ENCODE data around the gene CCDC38.

Gene CCDC38

GRCh38 chr12:95882080-95882479, 60.3 kb downstream of the CCDC38 start:
- Histone ChIP-seq H4K91ac (ENCODE audit: low read depth, low read length, poor library complexity) (no peak overlapping the region), H4K8ac (ENCODE audit: low read depth, low read length) (no peak overlapping the region), H3K14ac (ENCODE audit: low read length) (no peak overlapping the region), H2BK12ac (ENCODE audit: low read length) (no peak overlapping the region), H3K9ac (ENCODE audit: low read depth, low read length, poor library complexity) (no peak overlapping the region), H3K9me3 (replicated peaks in 1 of 2; ENCODE audit: control insufficient read depth in 2 of 2, insufficient read depth in 1 of 2, low read depth in 1 of 2, low read length in 2 of 2) (peaks cover 2 to 8% of the 10 kb centered on the region in 2 donors), H3K27ac (replicated peaks; ENCODE audit: low read length) (no peak overlapping the region), H3K4me2 (ENCODE audit: insufficient read depth, low read length, poor library complexity, severe bottlenecking) (no peak overlapping the region), H3K23ac (ENCODE audit: low read depth, low read length, poor library complexity) (no peak overlapping the region), H3K27me3 (ENCODE audit: control insufficient read depth in 3 of 3, insufficient read depth in 3 of 3, low read depth in 1 of 3, low read length in 3 of 3) (no peaks in the 10 kb centered on the region), H3K4me1 (ENCODE audit: control insufficient read depth in 2 of 2, insufficient read depth in 1 of 2, low read depth in 1 of 2, low read length in 2 of 2) (no peaks in the 10 kb centered on the region), H2BK5ac (ENCODE audit: low read length) (no peak overlapping the region), H2BK120ac (ENCODE audit: low read depth, low read length) (no peak overlapping the region), H3K4ac (ENCODE audit: low read length) (no peak overlapping the region), H2AK5ac (ENCODE audit: low read depth, low read length) (no peak overlapping the region), H3K79me1 (ENCODE audit: low read depth, low read length) (no peaks in the 10 kb centered on the region), H3K18ac (ENCODE audit: low read length) (no peak overlapping the region), H2AFZ (ENCODE audit: low read length) (no peak overlapping the region), H3K4me3 (ENCODE audit: low read length in 2 of 2) (no peak overlapping the region), H2BK15ac (ENCODE audit: low read length) (no peak overlapping the region), H3K36me3 (replicated peaks in 1 of 2; ENCODE audit: control insufficient read depth in 2 of 2, insufficient read depth in 2 of 2, low read length in 2 of 2) (no peaks in the 10 kb centered on the region)
- 100% methylated on average over 1 of the region's 1 CpG; no CpG with 5 or more reads in 1 of the 2 donors for WGBS, 2 donors (ENCODE audit: extremely low coverage in 2 of 2, insufficient read length in 2 of 2, insufficient replicate concordance in 1 of 2)
- no peak for DNase-seq (ENCODE audit: low spot score)

GRCh38 chr12:95881331-95881955, 61.0 kb downstream of the CCDC38 start:
- H4K8ac ChIP-seq (ENCODE audit: low read depth, low read length): no peak overlapping the region
- H2BK5ac ChIP-seq (ENCODE audit: low read length): no peak overlapping the region
- no peak overlapping the region for H3K14ac ChIP-seq (ENCODE audit: low read length)
- H2AK5ac ChIP-seq (ENCODE audit: low read depth, low read length): no peak overlapping the region
- H3K4me1 ChIP-seq (ENCODE audit: control insufficient read depth in 2 of 2, insufficient read depth in 1 of 2, low read depth in 1 of 2, low read length in 2 of 2): no peaks in the 10 kb centered on the region
- H3K4ac ChIP-seq (ENCODE audit: low read length): no peak overlapping the region
- no peak overlapping the region for H3K4me3 ChIP-seq (ENCODE audit: low read length in 2 of 2)
- no peak overlapping the region for H3K27ac ChIP-seq (replicated peaks; ENCODE audit: low read length)
- H2BK120ac ChIP-seq (ENCODE audit: low read depth, low read length): no peak overlapping the region
- no peak overlapping the region for H2BK12ac ChIP-seq (ENCODE audit: low read length)
- H3K27me3 ChIP-seq (ENCODE audit: control insufficient read depth in 3 of 3, insufficient read depth in 3 of 3, low read depth in 1 of 3, low read length in 3 of 3): no peaks in the 10 kb centered on the region
- no peak for DNase-seq (ENCODE audit: low spot score)
- no CpG with 5 or more reads among the region's 3 CpGs for WGBS, 2 donors (ENCODE audit: extremely low coverage in 2 of 2, insufficient read length in 2 of 2, insufficient replicate concordance in 1 of 2)
- H3K23ac ChIP-seq (ENCODE audit: low read depth, low read length, poor library complexity): no peak overlapping the region
- no peaks in the 10 kb centered on the region for H3K79me1 ChIP-seq (ENCODE audit: low read depth, low read length)
- no peak overlapping the region for H3K18ac ChIP-seq (ENCODE audit: low read length)
- no peak overlapping the region for H3K9ac ChIP-seq (ENCODE audit: low read depth, low read length, poor library complexity)
- H3K4me2 ChIP-seq (ENCODE audit: insufficient read depth, low read length, poor library complexity, severe bottlenecking): no peak overlapping the region
- H3K36me3 ChIP-seq (replicated peaks in 1 of 2; ENCODE audit: control insufficient read depth in 2 of 2, insufficient read depth in 2 of 2, low read length in 2 of 2): no peaks in the 10 kb centered on the region
- H2AFZ ChIP-seq (ENCODE audit: low read length): no peak overlapping the region
- H4K91ac ChIP-seq (ENCODE audit: low read depth, low read length, poor library complexity): no peak overlapping the region
- H3K9me3 ChIP-seq (replicated peaks in 1 of 2; ENCODE audit: control insufficient read depth in 2 of 2, insufficient read depth in 1 of 2, low read depth in 1 of 2, low read length in 2 of 2): peaks cover 4 to 10% of the 10 kb centered on the region in 2 donors
- H2BK15ac ChIP-seq (ENCODE audit: low read length): no peak overlapping the region

GRCh38 chr12:95880895-95881294, 61.5 kb downstream of the CCDC38 start:
- H3K4me1 ChIP-seq (ENCODE audit: control insufficient read depth in 2 of 2, insufficient read depth in 1 of 2, low read depth in 1 of 2, low read length in 2 of 2): no peaks in the 10 kb centered on the region
- no peak overlapping the region for H3K4me2 ChIP-seq (ENCODE audit: insufficient read depth, low read length, poor library complexity, severe bottlenecking)
- H3K9ac ChIP-seq (ENCODE audit: low read depth, low read length, poor library complexity): no peak overlapping the region
- H2AK5ac ChIP-seq (ENCODE audit: low read depth, low read length): no peak overlapping the region
- H2BK15ac ChIP-seq (ENCODE audit: low read length): no peak overlapping the region
- H3K14ac ChIP-seq (ENCODE audit: low read length): no peak overlapping the region
- no peak overlapping the region for H4K91ac ChIP-seq (ENCODE audit: low read depth, low read length, poor library complexity)
- H2BK120ac ChIP-seq (ENCODE audit: low read depth, low read length): no peak overlapping the region
- no peak overlapping the region for H3K18ac ChIP-seq (ENCODE audit: low read length)
- no peak overlapping the region for H3K23ac ChIP-seq (ENCODE audit: low read depth, low read length, poor library complexity)
- H3K79me1 ChIP-seq (ENCODE audit: low read depth, low read length): no peaks in the 10 kb centered on the region
- H3K4ac ChIP-seq (ENCODE audit: low read length): no peak overlapping the region
- no peak overlapping the region for H3K4me3 ChIP-seq (ENCODE audit: low read length in 2 of 2)
- no peak overlapping the region for H2AFZ ChIP-seq (ENCODE audit: low read length)
- DNase-seq (ENCODE audit: low spot score): no peak
- WGBS, 2 donors (ENCODE audit: extremely low coverage in 2 of 2, insufficient read length in 2 of 2, insufficient replicate concordance in 1 of 2): no CpG with 5 or more reads among the region's 1 CpG
- no peaks in the 10 kb centered on the region for H3K27me3 ChIP-seq (ENCODE audit: control insufficient read depth in 3 of 3, insufficient read depth in 3 of 3, low read depth in 1 of 3, low read length in 3 of 3)
- H2BK12ac ChIP-seq (ENCODE audit: low read length): no peak overlapping the region
- no peak overlapping the region for H4K8ac ChIP-seq (ENCODE audit: low read depth, low read length)
- peaks cover 4 to 14% of the 10 kb centered on the region in 2 donors for H3K9me3 ChIP-seq (replicated peaks in 1 of 2; ENCODE audit: control insufficient read depth in 2 of 2, insufficient read depth in 1 of 2, low read depth in 1 of 2, low read length in 2 of 2)
- H2BK5ac ChIP-seq (ENCODE audit: low read length): no peak overlapping the region
- H3K27ac ChIP-seq (replicated peaks; ENCODE audit: low read length): no peak overlapping the region
- H3K36me3 ChIP-seq (replicated peaks in 1 of 2; ENCODE audit: control insufficient read depth in 2 of 2, insufficient read depth in 2 of 2, low read length in 2 of 2): no peaks in the 10 kb centered on the region

- Histone ChIP-seq H3K36me3 (replicated peaks in 1 of 2; ENCODE audit: control insufficient read depth in 2 of 2, insufficient read depth in 2 of 2, low read length in 2 of 2) (peaks cover 5 to 9% of the 10 kb centered on the region in 2 donors), H3K23ac (ENCODE audit: low read depth, low read length, poor library complexity) (no peak overlapping the region), H3K4me3 (ENCODE audit: low read length in 2 of 2) (no peak overlapping the region), H3K18ac (ENCODE audit: low read length) (no peak overlapping the region), H2BK12ac (ENCODE audit: low read length) (no peak overlapping the region), H2BK5ac (ENCODE audit: low read length) (no peak overlapping the region), H2AFZ (ENCODE audit: low read length) (no peak overlapping the region), H3K27ac (replicated peaks; ENCODE audit: low read length) (no peak overlapping the region), H3K4ac (ENCODE audit: low read length) (no peak overlapping the region), H4K91ac (ENCODE audit: low read depth, low read length, poor library complexity) (no peak overlapping the region), H2AK5ac (ENCODE audit: low read depth, low read length) (no peak overlapping the region), H4K8ac (ENCODE audit: low read depth, low read length) (no peak overlapping the region), H3K9me3 (replicated peaks in 1 of 2; ENCODE audit: control insufficient read depth in 2 of 2, insufficient read depth in 1 of 2, low read depth in 1 of 2, low read length in 2 of 2) (peaks cover 4 to 7% of the 10 kb centered on the region in 2 donors), H2BK15ac (ENCODE audit: low read length) (no peak overlapping the region), H3K4me2 (ENCODE audit: insufficient read depth, low read length, poor library complexity, severe bottlenecking) (no peak overlapping the region), H3K9ac (ENCODE audit: low read depth, low read length, poor library complexity) (no peak overlapping the region), H3K79me1 (ENCODE audit: low read depth, low read length) (no peaks in the 10 kb centered on the region), H3K27me3 (ENCODE audit: control insufficient read depth in 3 of 3, insufficient read depth in 3 of 3, low read depth in 1 of 3, low read length in 3 of 3) (no peaks in the 10 kb centered on the region), H2BK120ac (ENCODE audit: low read depth, low read length) (no peak overlapping the region), H3K4me1 (ENCODE audit: control insufficient read depth in 2 of 2, insufficient read depth in 1 of 2, low read depth in 1 of 2, low read length in 2 of 2) (no peaks in the 10 kb centered on the region), H3K14ac (ENCODE audit: low read length) (no peak overlapping the region)
- no CpG with 5 or more reads among the region's 2 CpGs for WGBS, 2 donors (ENCODE audit: extremely low coverage in 2 of 2, insufficient read length in 2 of 2, insufficient replicate concordance in 1 of 2)
- DNase-seq (ENCODE audit: low spot score): no peak
Measured at GRCh38 chr12:95877622-95878021, 64.8 kb downstream of the CCDC38 start.

All from neuronal stem cell (in vitro differentiated cells).